ENCODE results near the gene KRT6A.

KRT6A gene

GRCh38 chr12:52493172-52493571 lies at the start of gene KRT6A:
Gene KRT6A (minus strand): TSS chr12:52493257. CDS start chr12:52493188, 69 bp downstream.
- H3K27ac ChIP-seq (ENCODE audit: low read depth, low read length), result no peak within 1 kb of the TSS

GRCh38 chr12:52542157-52542556 lies 49.1 kb upstream of the KRT6A start:
- no peaks in the 10 kb centered on the region for H3K27me3 ChIP-seq (ENCODE audit: control insufficient read depth, insufficient read depth, low read length)
- no peaks in the 10 kb centered on the region for H3K4me1 ChIP-seq (ENCODE audit: control insufficient read depth, insufficient read depth, low read length)
- no peaks in the 10 kb centered on the region for H3K9me3 ChIP-seq (ENCODE audit: control insufficient read depth, insufficient read depth, low read length)
- no peaks in the 10 kb centered on the region for H3K36me3 ChIP-seq (ENCODE audit: control insufficient read depth, insufficient read depth, low read length)
- H3K9ac ChIP-seq (ENCODE audit: low read depth, low read length), result no peak overlapping the region
- no peak overlapping the region for H3K4me3 ChIP-seq (ENCODE audit: low read depth, low read length)
- H3K27ac ChIP-seq (ENCODE audit: low read depth, low read length), result no peak overlapping the region

More at GRCh38 chr12:52493172-52493571, at the start of gene KRT6A:
- peaks cover 19% of the 10 kb centered on the region for H3K4me1 ChIP-seq (ENCODE audit: control insufficient read depth, insufficient read depth, low read length)
- no peaks in the 10 kb centered on the region for H3K36me3 ChIP-seq (ENCODE audit: control insufficient read depth, insufficient read depth, low read length)
- H3K4me3 ChIP-seq (ENCODE audit: low read depth, low read length), result no peak within 1 kb of the TSS
- 0 out of 2 replicates have a peak, but pooled peaks cover 2% of the 10 kb centered on the region for H3K9me3 ChIP-seq (ENCODE audit: control insufficient read depth, insufficient read depth, low read length)
- H3K9ac ChIP-seq (ENCODE audit: low read depth, low read length), result no peak within 1 kb of the TSS
- no peaks in the 10 kb centered on the region for H3K27me3 ChIP-seq (ENCODE audit: control insufficient read depth, insufficient read depth, low read length)

- Histone ChIP-seq H3K4me3 (ENCODE audit: low read depth, low read length) (no peak overlapping the region), H3K36me3 (ENCODE audit: control insufficient read depth, insufficient read depth, low read length) (no peaks in the 10 kb centered on the region), H3K4me1 (ENCODE audit: control insufficient read depth, insufficient read depth, low read length) (no peaks in the 10 kb centered on the region), H3K9ac (ENCODE audit: low read depth, low read length) (no peak overlapping the region), H3K27ac (ENCODE audit: low read depth, low read length) (no peak overlapping the region), H3K9me3 (ENCODE audit: control insufficient read depth, insufficient read depth, low read length) (no peaks in the 10 kb centered on the region), H3K27me3 (ENCODE audit: control insufficient read depth, insufficient read depth, low read length) (no peaks in the 10 kb centered on the region)
Measured at GRCh38 chr12:52541709-52542108, 48.7 kb upstream of the KRT6A start.

DNA sequence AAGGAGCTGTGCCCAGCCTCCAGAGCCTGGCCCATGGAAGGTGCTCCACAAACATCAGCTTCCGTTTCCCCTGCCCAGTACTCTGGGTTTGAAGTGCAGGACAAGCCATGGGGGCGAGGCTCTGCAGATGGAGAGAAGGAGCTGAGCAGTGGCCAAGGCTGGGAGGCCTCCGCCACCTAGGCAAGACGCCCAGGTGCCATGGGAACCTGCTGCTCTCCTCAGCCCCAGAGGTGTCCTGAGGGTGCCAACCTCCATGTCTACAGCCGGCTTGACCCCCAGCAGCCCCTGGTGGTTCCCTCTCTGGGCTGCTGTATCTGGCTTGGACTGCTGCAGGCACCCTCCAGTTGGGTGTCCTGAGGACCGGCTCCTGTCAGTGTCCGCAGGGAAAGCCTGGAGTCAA lies 47.5 kb upstream of the KRT6A start:
- Histone ChIP-seq H3K36me3 (ENCODE audit: control insufficient read depth, insufficient read depth, low read length) (no peaks in the 10 kb centered on the region), H3K27me3 (ENCODE audit: control insufficient read depth, insufficient read depth, low read length) (no peaks in the 10 kb centered on the region), H3K4me3 (ENCODE audit: low read depth, low read length) (no peak overlapping the region), H3K4me1 (ENCODE audit: control insufficient read depth, insufficient read depth, low read length) (no peaks in the 10 kb centered on the region), H3K9me3 (ENCODE audit: control insufficient read depth, insufficient read depth, low read length) (no peaks in the 10 kb centered on the region), H3K27ac (ENCODE audit: low read depth, low read length) (no peak overlapping the region), H3K9ac (ENCODE audit: low read depth, low read length) (no peak overlapping the region)

- Histone ChIP-seq H3K9ac (ENCODE audit: low read depth, low read length) (no peak overlapping the region), H3K27ac (ENCODE audit: low read depth, low read length) (no peak overlapping the region), H3K4me1 (ENCODE audit: control insufficient read depth, insufficient read depth, low read length) (no peaks in the 10 kb centered on the region), H3K27me3 (ENCODE audit: control insufficient read depth, insufficient read depth, low read length) (no peaks in the 10 kb centered on the region), H3K9me3 (ENCODE audit: control insufficient read depth, insufficient read depth, low read length) (no peaks in the 10 kb centered on the region), H3K36me3 (ENCODE audit: control insufficient read depth, insufficient read depth, low read length) (no peaks in the 10 kb centered on the region), H3K4me3 (ENCODE audit: low read depth, low read length) (no peak overlapping the region)
Measured at GRCh38 chr12:52539821-52540173, 46.7 kb upstream of the KRT6A start.

DNA sequence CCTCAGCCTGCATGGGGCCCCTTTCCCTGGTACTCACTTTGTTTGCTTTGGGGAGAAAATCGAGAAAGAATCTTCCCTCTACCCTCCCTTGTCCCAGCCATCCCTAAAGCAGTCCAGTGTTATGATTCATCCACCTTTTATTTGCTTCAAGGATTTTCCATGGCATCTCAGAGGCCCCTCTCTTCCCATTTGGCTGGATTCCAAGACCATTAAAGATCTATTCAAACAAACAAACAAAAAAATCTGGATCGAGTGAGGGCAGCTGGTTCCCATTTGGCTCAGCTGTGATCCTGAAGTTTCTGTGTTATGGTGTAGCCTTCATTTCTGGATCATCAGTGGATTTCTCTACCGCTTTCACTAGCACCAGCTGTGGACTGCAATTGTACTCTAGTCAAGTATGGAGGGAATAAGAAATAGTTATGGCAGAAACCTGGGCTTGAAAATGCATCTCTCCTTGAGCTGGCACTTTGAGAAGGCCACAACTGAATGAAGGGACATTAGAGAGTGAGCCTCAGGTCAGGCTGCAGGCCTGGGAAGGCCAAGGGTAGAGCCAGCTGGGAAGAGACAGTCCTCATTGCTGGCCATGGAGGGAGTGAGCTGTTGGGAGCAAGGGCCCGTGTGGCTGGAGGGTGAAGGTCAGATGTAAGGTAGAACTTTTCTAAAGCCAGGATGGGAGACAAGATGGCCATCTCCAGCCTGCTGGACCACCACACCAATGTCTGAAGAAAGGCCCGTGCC lies 46.2 kb upstream of the KRT6A start:
- Histone ChIP-seq H3K36me3 (ENCODE audit: control insufficient read depth, insufficient read depth, low read length) (no peaks in the 10 kb centered on the region), H3K4me3 (ENCODE audit: low read depth, low read length) (no peak overlapping the region), H3K27ac (ENCODE audit: low read depth, low read length) (no peak overlapping the region), H3K9me3 (ENCODE audit: control insufficient read depth, insufficient read depth, low read length) (no peaks in the 10 kb centered on the region), H3K4me1 (ENCODE audit: control insufficient read depth, insufficient read depth, low read length) (no peaks in the 10 kb centered on the region), H3K9ac (ENCODE audit: low read depth, low read length) (no peak overlapping the region), H3K27me3 (ENCODE audit: control insufficient read depth, insufficient read depth, low read length) (no peaks in the 10 kb centered on the region)

- H3K36me3 ChIP-seq (ENCODE audit: control insufficient read depth, insufficient read depth, low read length), result no peaks in the 10 kb centered on the region
- no peaks in the 10 kb centered on the region for H3K4me1 ChIP-seq (ENCODE audit: control insufficient read depth, insufficient read depth, low read length)
- H3K27me3 ChIP-seq (ENCODE audit: control insufficient read depth, insufficient read depth, low read length), result no peaks in the 10 kb centered on the region
- no peak overlapping the region for H3K4me3 ChIP-seq (ENCODE audit: low read depth, low read length)
- no peak overlapping the region for H3K27ac ChIP-seq (ENCODE audit: low read depth, low read length)
- H3K9me3 ChIP-seq (ENCODE audit: control insufficient read depth, insufficient read depth, low read length), result no peaks in the 10 kb centered on the region
- H3K9ac ChIP-seq (ENCODE audit: low read depth, low read length), result no peak overlapping the region
Measured at GRCh38 chr12:52537101-52537500, 44.0 kb upstream of the KRT6A start.

GRCh38 chr12:52535574-52535973 lies 42.5 kb upstream of the KRT6A start:
- Histone ChIP-seq H3K36me3 (ENCODE audit: control insufficient read depth, insufficient read depth, low read length) (no peaks in the 10 kb centered on the region), H3K27me3 (ENCODE audit: control insufficient read depth, insufficient read depth, low read length) (no peaks in the 10 kb centered on the region), H3K9ac (ENCODE audit: low read depth, low read length) (no peak overlapping the region), H3K4me1 (ENCODE audit: control insufficient read depth, insufficient read depth, low read length) (no peaks in the 10 kb centered on the region), H3K4me3 (ENCODE audit: low read depth, low read length) (no peak overlapping the region), H3K27ac (ENCODE audit: low read depth, low read length) (no peak overlapping the region), H3K9me3 (ENCODE audit: control insufficient read depth, insufficient read depth, low read length) (no peaks in the 10 kb centered on the region)

DNA sequence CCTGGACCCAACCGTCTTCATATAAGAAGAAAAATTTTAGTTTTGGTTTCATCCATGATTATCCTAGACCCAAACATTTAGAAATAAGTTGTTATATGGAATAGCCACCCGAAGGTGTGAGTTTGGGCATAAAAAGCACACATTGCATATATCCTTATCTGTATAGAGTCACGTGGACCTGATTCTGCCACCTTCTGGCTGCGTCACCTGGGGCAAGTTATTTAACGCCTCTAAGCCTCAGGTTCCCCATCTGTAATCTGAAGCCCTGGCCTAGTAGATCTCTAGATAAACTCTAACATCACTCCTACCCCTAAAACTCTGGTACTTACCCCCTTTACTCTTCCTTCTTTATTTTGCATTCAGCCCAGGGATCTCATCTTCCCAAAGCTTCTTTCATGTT lies 41.4 kb upstream of the KRT6A start:
- Histone ChIP-seq H3K36me3 (ENCODE audit: control insufficient read depth, insufficient read depth, low read length) (no peaks in the 10 kb centered on the region), H3K9ac (ENCODE audit: low read depth, low read length) (no peak overlapping the region), H3K4me3 (ENCODE audit: low read depth, low read length) (no peak overlapping the region), H3K27ac (ENCODE audit: low read depth, low read length) (no peak overlapping the region), H3K9me3 (ENCODE audit: control insufficient read depth, insufficient read depth, low read length) (no peaks in the 10 kb centered on the region), H3K4me1 (ENCODE audit: control insufficient read depth, insufficient read depth, low read length) (no peaks in the 10 kb centered on the region), H3K27me3 (ENCODE audit: control insufficient read depth, insufficient read depth, low read length) (no peaks in the 10 kb centered on the region)

- H3K4me1 ChIP-seq (ENCODE audit: control insufficient read depth, insufficient read depth, low read length), result no peaks in the 10 kb centered on the region
- H3K36me3 ChIP-seq (ENCODE audit: control insufficient read depth, insufficient read depth, low read length), result no peaks in the 10 kb centered on the region
- no peaks in the 10 kb centered on the region for H3K27me3 ChIP-seq (ENCODE audit: control insufficient read depth, insufficient read depth, low read length)
- H3K4me3 ChIP-seq (ENCODE audit: low read depth, low read length), result no peak overlapping the region
- no peak overlapping the region for H3K9ac ChIP-seq (ENCODE audit: low read depth, low read length)
- no peak overlapping the region for H3K27ac ChIP-seq (ENCODE audit: low read depth, low read length)
- H3K9me3 ChIP-seq (ENCODE audit: control insufficient read depth, insufficient read depth, low read length), result no peaks in the 10 kb centered on the region
Measured at GRCh38 chr12:52533686-52534470, 40.8 kb upstream of the KRT6A start.

DNA sequence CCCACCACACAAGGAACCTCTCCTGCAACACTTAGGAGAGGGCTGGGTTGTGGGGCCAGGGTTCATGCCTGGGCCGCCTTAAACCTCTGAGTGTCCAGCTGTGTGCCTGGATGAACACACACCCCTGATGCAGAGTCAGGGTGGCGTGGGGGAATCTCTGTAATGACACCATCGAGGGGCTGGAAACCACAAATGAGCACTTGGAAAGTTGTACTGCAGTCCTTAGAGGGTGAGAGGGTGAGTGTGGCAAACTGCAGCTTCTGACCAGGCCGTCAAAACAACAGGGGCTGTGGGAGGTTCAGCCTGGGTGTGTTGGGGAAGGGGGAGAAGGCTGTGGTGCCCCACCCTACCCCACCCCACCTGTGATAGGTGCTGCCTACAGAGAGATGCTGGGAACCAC lies 39.6 kb upstream of the KRT6A start:
- Histone ChIP-seq H3K4me1 (ENCODE audit: control insufficient read depth, insufficient read depth, low read length) (no peaks in the 10 kb centered on the region), H3K27ac (ENCODE audit: low read depth, low read length) (no peak overlapping the region), H3K9me3 (ENCODE audit: control insufficient read depth, insufficient read depth, low read length) (no peaks in the 10 kb centered on the region), H3K4me3 (ENCODE audit: low read depth, low read length) (no peak overlapping the region), H3K27me3 (ENCODE audit: control insufficient read depth, insufficient read depth, low read length) (no peaks in the 10 kb centered on the region), H3K36me3 (ENCODE audit: control insufficient read depth, insufficient read depth, low read length) (no peaks in the 10 kb centered on the region), H3K9ac (ENCODE audit: low read depth, low read length) (no peak overlapping the region)
